ENCODE results near the gene DNAJC22.

DNA sequence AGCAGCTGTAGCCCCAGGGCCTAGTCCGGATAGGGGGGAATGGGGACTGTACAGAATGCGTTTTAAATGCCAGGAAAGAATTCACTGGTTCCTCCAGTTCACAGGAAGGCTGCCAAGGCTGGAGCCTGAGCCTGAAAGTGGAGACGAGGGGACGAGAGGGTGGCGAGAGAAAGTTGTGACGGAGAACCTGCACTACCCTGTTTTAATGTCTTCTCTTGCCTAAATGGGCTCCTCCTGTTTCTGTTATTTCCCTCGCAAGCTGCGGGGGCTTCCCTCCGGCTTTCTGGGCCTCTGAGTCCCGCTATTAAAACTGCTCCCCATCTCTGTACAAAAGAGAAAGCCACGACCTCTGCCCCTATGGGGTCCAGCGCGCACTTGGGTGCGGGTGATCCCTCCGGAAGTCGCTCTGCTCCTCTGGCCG, 14.2 kb upstream of the DNAJC22 start:
- TF ChIP-seq POLR2AphosphoS5 (IDR thresholded peaks at IDR 0.05; ENCODE audit: low read depth, low read length) (no peak), POLR2A (IDR thresholded peaks at IDR 0.05; ENCODE audit: low read depth, low read length) (no peak), TAF1 (IDR thresholded peaks at IDR 0.05; ENCODE audit: low read depth, low read length) (no peak), POU2F2 (IDR thresholded peaks at IDR 0.05; ENCODE audit: low read depth, low read length) (no peak), PAX5 (IDR thresholded peaks at IDR 0.05; ENCODE audit: insufficient read depth, low read length, severe bottlenecking) (no peak)
